GM12864 (cell line): ENCODE data around the gene RIPOR2.
"Not testable (repeated sequence)": the region's sequence is repeated elsewhere in the genome, so short reads cannot be mapped to it uniquely, and the experiment has no call there.

Source experiments
- DNase-seq: peaks from one replicate; pipeline ENCODE4 v3.0.0-alpha.2; 2011; ENCODE audit warnings: low read depth
- H3K4me3 ChIP-seq: 2 replicates; pipeline ENCODE4 v1.5.1; 2011; ENCODE audit warnings: mild to moderate bottlenecking, low read depth, low read length, control low read depth
- CTCF ChIP-seq: IDR thresholded peaks from 2 replicates; pipeline ENCODE4 v1.5.1; 2011; ENCODE audit warnings: low read depth, mild to moderate bottlenecking, moderate library complexity, low read length, control low read depth, inconsistent platforms; ENCODE audit errors: missing control alignments

Gene RIPOR2

GRCh38 chr6:24763578-24763977 is 172.2 kb downstream of the RIPOR2 start:
- no peak overlapping the region for H3K4me3 ChIP-seq
- TF ChIP-seq CTCF, result no peak
- DNase-seq, result no peak

GRCh38 chr6:24761851-24762250 is 173.9 kb downstream of the RIPOR2 start:
- TF ChIP-seq CTCF, result no peak
- no peak for DNase-seq
- H3K4me3 ChIP-seq, result no peak overlapping the region

- H3K4me3 ChIP-seq, result no peak overlapping the region
- no peak for DNase-seq
- TF ChIP-seq CTCF, result no peak
These were observed 174.4 kb downstream of the RIPOR2 start for GRCh38 chr6:24761193-24761835.

- no peak for DNase-seq
- TF ChIP-seq CTCF, result no peak
These were observed 175.6 kb downstream of the RIPOR2 start for GRCh38 chr6:24760210-24760609.

GRCh38 chr6:24759718-24760117 is 176.0 kb downstream of the RIPOR2 start:
- no peak overlapping the region for H3K4me3 ChIP-seq
- DNase-seq, result no peak
- TF ChIP-seq CTCF, result no peak

More at GRCh38 chr6:24760210-24760609, 175.6 kb downstream of the RIPOR2 start:
- no peak overlapping the region for H3K4me3 ChIP-seq

- no peak for TF ChIP-seq CTCF
- no peak for DNase-seq
- no peak overlapping the region for H3K4me3 ChIP-seq
These were observed 178.1 kb downstream of the RIPOR2 start for GRCh38 chr6:24757611-24758010.

GRCh38 chr6:24755279-24755678 is 180.5 kb downstream of the RIPOR2 start:
- no peak for DNase-seq
- no peak for TF ChIP-seq CTCF
- H3K4me3 ChIP-seq, result no peak overlapping the region

- not testable (repeated sequence) for H3K4me3 ChIP-seq, DNase-seq
These were observed 181.4 kb downstream of the RIPOR2 start for GRCh38 chr6:24754378-24754777.
